ENCODE results near the gene DDX50.
A peak's percentile ranks its signal among the peaks of the same experiment; 100 is the strongest.

DDX50 gene

GRCh38 chr10:68988530-68989316 is 87.6 kb downstream of the DDX50 start, which contains the start of gene KIFBP:
KIFBP (plus strand) TSS chr10:68988803; CDS start chr10:68988833, 30 bp downstream.
- peak; percentile 97 for DNase-seq

DNA sequence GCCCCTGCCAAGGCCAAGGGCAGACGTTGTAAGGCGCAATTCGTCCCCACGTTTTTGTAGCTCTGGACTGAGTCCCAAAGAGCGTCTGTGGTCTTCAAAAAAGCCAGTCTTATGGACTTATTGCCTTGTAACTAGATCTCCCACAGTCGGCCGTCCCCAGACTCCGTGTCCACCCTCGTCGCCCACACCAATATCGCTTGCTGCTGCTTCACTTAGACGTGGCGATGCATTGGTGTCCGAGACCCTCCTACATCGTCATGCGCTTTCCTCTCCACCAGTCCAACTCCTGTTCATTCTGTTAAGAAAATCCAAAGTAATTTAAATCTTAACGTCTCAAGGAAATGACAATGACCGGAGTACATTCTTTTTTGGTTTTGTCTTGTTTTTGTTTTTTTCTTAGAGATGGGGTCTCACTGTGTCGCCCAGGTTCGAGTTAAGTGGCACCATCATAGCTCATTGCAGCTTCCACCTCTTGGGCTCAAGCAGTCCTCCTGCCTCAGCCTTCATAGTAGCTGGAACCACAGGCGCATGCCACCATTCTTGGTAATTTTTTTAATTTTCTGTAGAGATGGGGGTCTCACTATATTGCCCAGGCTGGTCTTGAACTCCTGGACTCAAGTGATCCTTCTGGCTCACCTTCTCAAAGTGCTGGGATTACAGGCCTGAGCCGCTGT is 88.3 kb downstream of the DDX50 start:
- peak; percentile 8 for DNase-seq

GRCh38 chr10:68992636-68993440 is 91.7 kb downstream of the DDX50 start:
- peak; percentile 78 for DNase-seq
